NCI-H128 (cell line): ENCODE data around the gene SVBP.
"Not testable (repeated sequence)": the region's sequence is repeated elsewhere in the genome, so short reads cannot be mapped to it uniquely, and the experiment has no call there.

Experiments
- DNase-seq: peaks from one replicate; lab custom pipeline; 2025; ENCODE audit not compliant: unreplicated experiment; lab: John Stamatoyannopoulos, UW

SVBP gene, protein sequence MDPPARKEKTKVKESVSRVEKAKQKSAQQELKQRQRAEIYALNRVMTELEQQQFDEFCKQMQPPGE

DNA sequence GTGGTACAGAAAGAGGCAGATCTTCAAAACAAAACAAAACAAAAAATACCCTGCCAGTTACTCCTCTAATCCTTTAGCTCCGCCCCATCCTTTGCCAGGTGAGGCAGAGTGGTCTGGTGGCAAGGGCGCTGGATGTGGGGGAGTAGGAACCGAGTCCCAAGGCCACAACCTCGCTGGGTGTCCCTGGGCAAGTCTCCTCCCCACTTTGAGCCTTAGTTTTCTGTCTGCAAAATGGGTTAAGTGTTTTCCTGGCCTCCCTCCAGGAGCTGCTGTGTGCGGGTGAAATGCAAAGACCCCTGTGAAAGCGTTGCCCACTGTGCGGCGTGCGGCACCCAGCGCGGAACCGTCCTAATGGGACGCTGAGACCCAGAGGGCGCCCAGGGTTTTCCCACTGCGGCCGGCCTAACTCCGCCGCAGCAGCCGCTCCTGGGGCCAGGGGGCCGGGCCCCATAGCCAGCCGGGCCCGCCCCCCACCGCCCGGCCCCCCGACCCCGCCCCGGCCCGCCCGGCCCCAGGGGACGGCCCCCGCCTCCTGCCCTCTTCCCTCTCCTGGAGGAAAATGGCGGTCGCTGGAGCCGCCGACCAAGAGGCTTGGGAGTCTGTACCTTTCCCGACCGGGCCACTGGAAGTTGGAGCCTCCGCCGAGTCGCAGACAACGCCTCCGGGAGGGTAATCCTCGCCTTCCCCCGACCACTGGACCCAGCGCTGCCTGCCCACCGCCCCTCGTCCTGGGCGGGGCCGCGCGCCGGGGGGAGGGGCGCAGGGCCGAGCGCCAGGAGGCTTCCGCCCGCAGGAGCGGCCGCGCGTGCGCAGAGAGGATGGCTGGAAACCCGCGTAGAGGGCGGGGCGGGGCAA is at the start of gene SVBP, which contains the start of gene ERMAP:
Gene SVBP (minus strand): TSS at position 813 of the 855 bp plus-strand sequence. CDS start 853 bp downstream, outside the sequence.
Gene ERMAP (plus strand): TSS at position 538 of the 855 bp plus-strand sequence. CDS start 13,327 bp downstream, outside the sequence.
- DNase-seq = peak; percentile 79

DNA sequence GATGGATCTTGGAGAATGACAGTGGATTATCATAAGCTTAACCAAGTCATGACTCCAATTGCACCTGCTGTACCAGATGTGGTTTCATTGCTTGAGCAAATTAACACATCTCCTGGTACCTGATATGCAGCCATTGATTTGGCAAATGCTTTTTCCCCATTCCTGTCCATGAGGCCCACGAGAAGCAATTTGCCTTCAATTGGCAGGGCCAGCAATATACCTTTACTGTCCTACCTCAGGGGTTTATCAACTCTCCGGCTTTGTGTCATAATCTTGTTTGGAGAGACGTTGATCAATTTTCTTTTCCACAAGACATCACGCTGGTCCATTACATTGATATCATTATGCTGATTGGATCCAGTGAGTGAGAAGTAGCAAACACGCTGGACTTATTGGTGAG is 49.4 kb upstream of the SVBP start:
- DNase-seq = no peak

DNA sequence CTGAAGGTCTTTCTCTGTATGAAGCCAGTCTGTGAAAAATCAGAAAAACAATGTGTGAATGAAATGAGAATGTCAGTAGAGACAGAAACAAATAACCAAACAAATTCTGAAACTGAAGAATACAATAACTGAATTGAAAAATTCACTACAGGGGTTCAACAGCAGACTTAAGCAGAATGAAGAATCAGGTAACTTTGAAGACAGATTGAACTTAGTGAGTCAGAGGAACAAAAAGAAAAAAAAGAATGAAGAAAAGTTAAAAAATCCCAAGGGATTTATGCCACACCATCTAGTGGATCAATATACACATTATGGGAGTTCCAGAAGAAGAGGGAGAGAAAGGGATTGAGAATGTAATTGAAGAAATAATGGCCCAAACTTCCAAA is 43.8 kb upstream of the SVBP start:
- no peak for DNase-seq

DNA sequence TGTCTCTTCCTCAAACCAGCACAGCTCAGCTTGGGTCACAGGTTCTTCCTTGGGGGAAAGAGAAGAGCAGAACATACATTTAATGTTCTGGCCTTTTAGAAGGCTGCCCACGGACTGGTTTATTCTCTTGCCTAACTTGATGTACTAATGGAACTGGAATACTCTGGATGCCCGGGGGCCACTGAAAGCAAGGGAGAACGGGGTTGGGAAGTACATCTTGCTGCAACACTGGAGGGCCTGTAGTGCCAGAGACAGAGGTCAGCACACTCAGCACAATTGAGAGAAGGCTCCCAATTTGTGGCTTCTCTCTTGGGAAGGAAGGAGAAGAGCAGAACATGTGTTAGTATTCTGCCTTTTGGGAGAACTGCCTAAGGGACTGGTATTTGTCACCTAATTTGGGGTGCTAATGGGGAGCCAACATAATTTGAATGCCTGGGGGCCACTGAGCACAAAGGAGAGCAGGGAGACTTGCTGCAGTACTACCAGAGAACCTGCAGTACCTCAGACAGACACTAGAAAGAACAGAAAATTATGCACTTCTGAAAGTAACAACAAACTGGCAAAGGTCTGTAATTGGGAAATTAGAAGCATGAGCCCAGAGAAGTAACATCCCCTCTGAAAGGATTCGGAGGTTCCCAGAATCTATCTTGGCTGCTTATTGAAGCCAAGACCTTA is 43.3 kb upstream of the SVBP start:
- DNase-seq = no peak

DNA sequence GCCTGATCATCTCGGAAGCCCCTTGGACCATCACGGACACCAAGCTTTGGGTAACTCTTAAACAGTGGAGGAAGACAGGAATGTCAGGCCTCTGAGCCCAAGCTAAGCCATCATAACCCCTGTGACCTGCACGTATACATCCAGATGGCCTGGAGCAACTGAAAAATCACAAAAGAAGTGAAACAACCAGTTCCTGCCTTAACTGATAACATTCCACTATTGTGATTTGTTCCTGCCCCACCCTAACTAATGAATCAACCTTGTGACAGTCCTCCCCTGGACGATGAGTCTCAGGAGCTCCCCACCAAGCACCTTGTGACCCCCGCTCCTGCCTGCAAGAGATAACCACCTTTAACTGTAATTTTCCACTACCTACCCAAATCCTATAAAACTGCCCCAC is 42.2 kb upstream of the SVBP start:
- not testable (repeated sequence) for DNase-seq

DNA sequence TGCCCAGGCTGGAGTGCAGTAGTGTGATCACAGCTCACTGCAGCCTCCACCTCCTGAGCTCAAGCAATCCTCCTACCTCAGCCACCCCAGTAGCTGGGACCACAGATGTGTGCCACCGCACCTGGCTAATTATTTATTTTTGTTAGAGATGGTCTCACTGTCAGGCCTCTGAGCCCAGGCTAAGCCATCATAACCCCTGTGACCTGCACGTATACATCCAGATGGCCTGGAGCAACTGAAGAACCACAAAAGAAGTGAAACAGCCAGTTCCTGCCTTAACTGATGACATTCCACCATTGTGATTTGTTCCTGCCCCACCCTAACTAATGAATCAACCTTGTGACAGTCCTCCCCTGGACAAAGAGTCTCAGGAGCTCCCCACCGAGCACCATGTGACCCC is 39.4 kb upstream of the SVBP start:
- not testable (repeated sequence) for DNase-seq

DNA sequence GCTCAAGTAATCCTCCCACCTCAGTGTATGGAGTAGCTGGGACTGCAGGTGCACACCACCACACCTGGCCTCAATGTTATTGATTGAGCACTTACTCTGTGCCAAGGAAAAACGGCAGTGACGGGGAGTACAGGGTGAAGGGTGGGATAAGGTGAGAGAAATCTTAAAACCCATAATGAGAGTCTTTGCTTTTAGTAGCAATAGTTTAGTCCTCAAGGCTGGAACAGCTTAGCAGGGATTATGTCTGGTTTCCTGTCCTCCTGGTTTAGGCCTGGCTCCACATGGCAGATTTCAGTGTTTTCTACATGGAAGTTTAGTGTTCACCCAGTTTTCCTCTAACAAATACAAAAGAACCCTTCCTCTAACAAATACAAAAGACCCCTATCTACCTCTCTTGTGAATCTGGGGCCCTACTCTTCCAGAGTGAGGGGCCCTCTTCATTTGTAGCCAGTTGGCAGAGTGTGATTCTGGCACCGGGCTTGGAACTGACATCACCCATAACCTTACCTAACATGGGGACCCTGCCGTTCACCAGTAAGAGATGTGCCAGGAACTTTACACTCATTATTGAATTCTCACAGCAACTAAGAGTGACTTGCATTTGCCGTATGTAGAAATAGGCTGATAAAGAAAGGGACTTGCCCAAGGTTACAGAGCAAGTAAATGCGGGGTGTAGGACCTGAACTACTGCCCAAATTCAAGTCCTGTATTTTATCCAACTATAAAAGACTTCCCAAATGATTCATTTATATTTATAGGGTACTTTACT is 36.1 kb upstream of the SVBP start:
- DNase-seq = no peak

DNA sequence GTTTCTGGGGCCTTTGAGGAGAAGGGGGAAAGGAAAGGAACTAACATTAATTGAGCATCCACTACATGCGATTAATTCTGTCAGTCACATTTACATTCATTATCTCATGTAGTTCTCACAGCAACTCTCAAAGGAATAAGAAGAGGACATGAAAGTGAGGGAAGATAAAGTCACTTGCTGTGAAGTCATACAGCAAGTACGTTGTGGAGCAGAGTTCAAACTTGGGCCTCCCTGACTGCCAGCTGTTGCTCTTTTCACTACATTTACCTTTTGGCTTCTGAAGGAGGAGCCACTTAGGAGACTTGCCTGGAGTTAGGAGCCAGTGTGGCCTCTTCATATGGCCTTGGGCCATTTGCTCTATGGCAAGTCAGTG is 35.4 kb upstream of the SVBP start:
- DNase-seq = no peak

DNA sequence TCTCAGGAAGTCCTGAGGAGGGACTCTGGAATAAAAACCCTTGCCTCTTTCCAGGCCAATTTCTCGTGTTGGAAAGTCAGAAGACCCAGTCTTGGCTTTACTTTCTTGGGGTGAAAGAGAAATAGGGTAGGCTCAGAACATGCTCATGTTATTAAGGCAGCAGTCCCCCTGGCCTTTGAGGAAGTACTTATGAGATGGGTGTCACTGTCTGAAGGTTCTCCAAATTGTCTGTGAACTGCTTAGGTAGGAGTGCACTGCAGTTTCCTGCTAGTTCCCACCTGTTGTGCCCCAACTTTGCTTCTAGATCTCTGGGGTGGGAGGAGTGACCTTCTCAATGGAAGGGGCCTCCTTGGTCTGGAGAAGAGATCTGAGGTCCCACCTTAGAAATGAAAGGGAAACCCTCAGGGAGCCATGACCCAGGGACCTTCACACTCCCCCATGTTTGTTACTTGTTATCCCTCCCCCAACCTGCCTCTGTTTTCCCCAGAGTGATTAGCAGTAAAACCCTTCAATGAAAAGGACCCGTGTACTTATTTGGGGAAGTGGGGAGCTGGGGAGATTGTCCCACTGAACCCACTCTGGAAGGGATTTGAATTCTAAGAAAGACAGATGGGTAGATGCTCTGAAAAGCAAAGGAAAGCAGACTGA is 34.9 kb upstream of the SVBP start:
- no peak for DNase-seq

DNA sequence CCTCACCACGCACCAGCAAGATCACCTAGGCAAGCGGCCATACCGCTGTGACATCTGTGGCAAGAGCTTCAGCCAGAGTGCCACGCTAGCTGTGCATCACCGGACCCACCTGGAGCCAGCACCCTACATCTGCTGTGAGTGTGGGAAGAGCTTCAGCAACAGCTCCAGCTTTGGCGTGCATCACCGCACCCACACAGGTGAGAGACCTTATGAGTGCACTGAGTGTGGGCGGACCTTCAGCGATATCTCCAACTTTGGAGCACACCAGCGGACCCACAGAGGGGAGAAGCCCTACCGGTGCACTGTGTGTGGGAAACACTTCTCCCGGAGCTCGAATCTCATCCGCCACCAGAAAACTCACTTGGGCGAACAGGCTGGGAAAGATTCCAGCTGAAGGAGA is 34.2 kb upstream of the SVBP start:
- no peak for DNase-seq

DNA sequence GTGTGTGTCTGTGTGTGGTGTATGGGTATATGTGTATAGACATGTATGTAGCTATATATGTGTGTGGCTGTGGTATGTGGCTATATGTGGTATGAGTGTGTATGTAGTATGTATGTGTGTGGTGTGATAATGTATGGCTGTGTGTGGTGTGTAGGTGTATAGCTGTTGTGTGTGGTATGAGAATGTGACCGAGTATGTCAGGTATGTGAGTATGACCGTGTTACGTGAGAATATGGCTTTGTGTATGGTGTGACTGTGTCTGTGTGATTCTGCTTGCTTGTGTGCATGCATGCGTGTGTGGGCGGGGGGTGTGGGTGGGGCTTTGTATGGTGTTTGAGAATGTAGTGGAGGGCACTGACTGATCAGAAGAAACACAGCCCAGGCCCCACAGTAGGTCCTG is 32.7 kb upstream of the SVBP start:
- DNase-seq = no peak

DNA sequence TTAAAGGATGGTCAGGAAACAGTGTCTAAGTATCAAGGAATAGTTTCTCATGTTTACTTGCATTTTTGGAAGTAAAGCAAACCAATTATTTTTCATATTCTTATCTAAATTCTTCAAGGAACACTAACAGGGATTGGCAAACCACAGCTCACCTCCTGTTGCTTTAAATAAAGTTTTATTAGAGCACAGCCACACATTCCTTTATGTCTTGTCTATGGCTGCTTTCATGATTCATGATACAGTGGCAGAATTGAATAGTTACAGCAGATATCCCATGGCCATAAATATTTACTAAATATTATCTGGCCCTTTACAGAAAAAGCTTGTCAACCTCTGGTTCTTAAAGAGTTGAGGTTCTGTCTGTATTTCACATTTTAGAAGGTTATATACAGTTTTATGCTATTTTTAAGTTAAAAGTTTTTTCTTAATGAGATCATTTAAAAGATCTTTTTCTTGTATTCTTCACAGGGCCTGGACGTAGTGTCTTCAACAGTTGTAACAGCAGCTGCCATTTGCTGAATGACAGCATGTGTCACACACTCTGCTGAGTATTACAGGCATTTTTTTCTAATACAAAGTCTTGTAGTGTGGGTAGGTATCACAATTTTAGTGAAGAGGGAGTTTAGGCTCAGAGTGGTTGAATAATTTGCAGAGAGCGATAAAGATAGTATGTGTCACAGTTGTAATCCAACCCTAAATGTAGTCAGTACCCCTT is 31.8 kb upstream of the SVBP start:
- no peak for DNase-seq

DNA sequence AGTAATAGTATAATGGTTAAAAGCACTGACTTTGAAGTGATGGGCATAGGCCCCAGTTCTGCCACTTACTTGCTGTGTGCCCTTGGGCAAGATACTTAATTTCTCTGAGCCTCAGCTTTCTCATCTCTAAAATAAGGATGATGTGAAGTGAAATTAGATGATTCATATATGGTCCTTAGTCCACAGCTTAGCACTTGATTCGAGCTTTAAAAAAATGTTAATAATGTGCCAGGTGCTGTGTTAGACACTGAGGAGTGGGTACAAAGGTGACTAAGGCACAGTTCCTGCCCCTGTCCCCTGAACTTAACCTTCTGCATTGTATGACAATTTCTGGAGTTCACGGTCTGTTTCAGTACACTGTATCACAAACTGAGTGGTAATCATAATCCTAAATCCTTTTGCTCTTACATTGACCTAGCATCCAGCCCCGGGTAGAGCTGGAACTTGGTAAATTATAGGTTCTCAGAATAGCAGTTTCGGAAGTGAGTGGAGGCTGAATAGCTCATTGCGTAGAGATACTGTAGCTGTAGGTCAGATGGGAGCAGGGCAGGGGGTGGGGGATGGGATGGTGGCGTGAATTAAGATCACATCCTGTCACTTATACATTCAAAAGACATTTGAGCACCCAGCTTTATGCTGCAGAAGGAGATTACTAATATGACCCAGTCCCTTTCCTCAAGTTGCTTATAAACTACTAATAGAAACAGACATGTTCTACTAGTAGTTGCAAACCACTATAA is 30.7 kb upstream of the SVBP start:
- no peak for DNase-seq

DNA sequence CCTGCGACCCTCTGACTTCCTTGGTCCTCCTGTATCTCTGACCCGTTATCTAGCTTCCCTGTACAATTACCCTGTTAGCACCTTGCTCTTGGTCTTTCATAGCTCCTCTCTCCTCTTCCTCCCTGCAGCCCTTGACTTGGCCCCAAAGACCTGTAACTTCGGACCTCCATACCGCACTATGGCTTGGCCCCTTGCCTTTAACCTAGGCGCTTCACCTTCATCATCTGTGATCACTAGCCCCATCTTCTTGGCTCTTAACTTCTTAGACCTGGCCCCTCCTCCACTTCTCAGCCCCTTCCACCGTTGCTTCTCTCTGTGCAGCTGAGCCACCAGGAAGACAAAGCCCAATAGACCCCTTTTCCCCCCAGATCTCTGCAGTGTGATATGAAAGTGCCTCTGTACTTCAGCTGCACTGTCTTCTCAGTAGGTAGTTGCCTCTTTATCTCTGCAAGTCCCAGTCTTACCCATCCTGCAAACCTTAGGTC is 30.0 kb upstream of the SVBP start:
- no peak for DNase-seq

DNA sequence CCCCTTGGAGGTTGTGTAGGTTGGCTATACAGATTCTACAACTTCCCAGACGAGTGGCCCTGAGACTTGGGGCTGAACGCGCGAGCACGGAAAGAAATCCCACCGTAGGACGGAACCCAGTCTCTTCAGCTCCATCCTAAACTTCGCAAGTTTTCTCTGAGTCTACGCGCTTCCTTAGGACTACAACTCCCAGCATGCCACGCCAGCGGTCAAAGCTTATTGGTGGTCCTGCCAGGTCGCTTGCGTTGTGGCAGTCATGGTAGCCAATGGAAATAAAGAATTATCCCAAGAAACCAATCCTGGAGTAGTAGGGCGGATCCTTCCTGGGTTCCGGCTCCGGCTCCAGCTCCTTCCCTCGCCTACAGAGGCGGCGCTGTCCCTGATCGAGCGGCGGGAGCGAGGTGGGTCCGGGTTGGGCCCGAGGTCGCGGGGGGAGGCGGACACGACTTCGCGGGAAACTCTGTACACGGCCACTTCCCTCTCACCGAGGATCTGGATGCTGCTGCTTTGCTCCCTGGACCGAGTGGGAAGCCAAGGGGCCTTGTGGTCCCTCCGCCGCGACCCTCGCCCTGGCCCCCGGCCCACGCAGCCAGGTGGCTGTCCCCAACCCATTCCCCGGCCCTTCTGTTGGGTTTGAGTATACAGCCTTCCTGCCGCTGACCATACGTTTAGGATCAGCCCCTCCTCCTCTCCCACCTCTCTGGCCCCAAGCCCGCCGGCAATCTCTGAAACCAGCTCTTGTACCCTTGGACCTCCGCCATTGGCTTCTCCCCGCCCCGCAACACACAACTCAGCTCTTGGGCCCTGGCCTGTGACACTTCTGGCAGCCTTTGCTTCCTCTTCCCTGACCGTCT is 29.3 kb upstream of the SVBP start, which contains the start of gene ZNF691:
Gene ZNF691 (plus strand): TSS at position 357 of the 854 bp plus-strand sequence. CDS start 3,046 bp downstream, outside the sequence.
- peak; percentile 95 for DNase-seq

DNA sequence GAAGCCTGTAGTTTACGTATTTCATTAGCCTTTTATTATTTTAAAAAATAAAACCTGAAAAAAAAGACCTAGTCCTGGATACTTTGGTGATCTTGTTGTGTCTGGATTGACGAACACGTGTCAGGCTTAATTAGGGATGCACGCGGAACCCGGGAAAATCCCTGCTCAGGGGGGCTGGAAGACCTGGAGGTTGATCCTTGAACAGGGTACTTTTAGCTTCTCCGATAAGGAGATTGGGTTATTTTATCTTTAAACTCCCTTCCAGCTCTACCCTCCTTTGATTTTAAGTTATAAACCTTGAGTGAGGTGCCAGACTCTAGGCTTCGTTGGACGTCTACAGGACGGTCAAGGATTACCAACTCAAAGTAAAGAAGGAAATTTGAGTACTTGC is 28.7 kb upstream of the SVBP start:
- DNase-seq = no peak

DNA sequence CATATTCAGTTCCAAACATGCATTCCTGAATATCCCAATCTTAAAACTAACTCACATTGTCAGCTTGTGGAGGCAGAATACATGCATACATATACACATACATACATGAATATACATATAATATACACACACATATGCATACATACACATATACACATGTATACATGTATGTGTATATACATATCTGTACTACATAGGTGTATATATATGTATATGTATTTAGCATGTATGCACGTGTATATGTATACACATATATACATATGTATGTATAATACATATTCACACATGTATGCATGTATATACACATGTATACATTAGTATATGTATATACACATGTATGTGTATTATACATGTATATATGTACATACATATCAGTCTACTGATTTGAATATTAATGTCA is 28.0 kb upstream of the SVBP start:
- no peak for DNase-seq

DNA sequence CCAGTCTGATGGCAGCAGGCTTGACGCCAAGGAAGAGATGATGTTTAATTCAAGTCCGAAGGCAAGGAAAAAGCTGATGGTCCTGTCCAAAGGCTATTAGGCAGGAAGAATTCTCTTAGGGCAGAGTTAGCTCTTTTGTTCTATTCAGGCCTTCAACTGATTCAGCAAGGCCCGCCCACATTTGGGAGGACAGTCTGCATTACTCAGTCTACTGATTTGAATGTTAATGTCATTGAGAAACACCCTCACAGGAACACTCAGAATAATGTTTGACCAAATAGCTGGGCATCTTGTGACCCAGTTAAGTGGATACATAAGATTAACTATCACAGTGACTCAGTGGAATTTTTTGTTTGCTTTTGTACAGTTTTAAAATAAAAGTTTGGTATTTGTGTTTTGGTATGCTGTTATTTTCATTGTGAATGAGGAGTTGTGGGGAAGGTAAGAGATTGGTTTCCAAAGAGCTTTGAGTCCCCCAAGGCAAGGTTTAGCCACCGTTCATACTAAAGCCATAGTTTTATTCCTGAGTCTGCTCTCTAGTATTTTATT is 27.5 kb upstream of the SVBP start:
- no peak for DNase-seq
